CD14-positive monocyte (primary cell): ENCODE data around the gene ATF1. TPM values are rescaled to one million over a fixed set of nuclear protein-coding genes. Genes with fewer than 3 reads are reported as not detected.

ENCODE experiments used
- DNase-seq, 3 donors: peaks; one replicate each; pipeline ENCODE4 v3.0.0-alpha.2; 2011 to 2022
- H2AFZ ChIP-seq: 2 replicates; pipeline ENCODE4 v1.6.0; 2012; ENCODE audit warnings: mild to moderate bottlenecking, low read depth, low read length, inconsistent platforms; ENCODE audit not compliant: insufficient read depth, poor library complexity, severe bottlenecking
- H3K27ac ChIP-seq, 2 donors: 1 replicate in 1 of 2; 2 replicates in 1 of 2; pipeline ENCODE4 v1.5.1; 2012 to 2013; ENCODE audit warnings: low read length in 2 of 2, control low read depth in 1 of 2, inconsistent platforms in 1 of 2, low read depth in 1 of 2, mild to moderate bottlenecking in 1 of 2
- H3K27me3 ChIP-seq, 2 donors: one replicate each; pipeline versions ENCODE4 v1.6.0 to v1.6.1; 2011 to 2013; ENCODE audit warnings: low read length in 2 of 2; ENCODE audit not compliant: control insufficient read depth in 2 of 2, insufficient read depth in 2 of 2
- H3K36me3 ChIP-seq, 2 donors: replicated peaks in 1 of 2; 1 replicate in 1 of 2; 2 replicates in 1 of 2; pipeline versions ENCODE4 v1.5.1 to v1.6.1; 2012 to 2013; ENCODE audit warnings: low read length in 2 of 2, control low read depth in 1 of 2, inconsistent platforms in 1 of 2, mild to moderate bottlenecking in 1 of 2; ENCODE audit not compliant: insufficient read depth in 2 of 2, control insufficient read depth in 1 of 2
- H3K4me1 ChIP-seq, 2 donors: 1 replicate in 1 of 2; 2 replicates in 1 of 2; pipeline versions ENCODE4 v1.5.1 to v1.6.1; 2012 to 2013; ENCODE audit warnings: low read length in 2 of 2, control low read depth in 1 of 2, inconsistent platforms in 1 of 2, mild to moderate bottlenecking in 1 of 2, moderate library complexity in 1 of 2; ENCODE audit not compliant: insufficient read depth in 2 of 2, control insufficient read depth in 1 of 2
- H3K4me2 ChIP-seq: replicated peaks from 2 replicates; pipeline ENCODE3; 2012; ENCODE audit warnings: low read length, moderate library complexity, mild to moderate bottlenecking; ENCODE audit not compliant: poor library complexity, severe bottlenecking; ENCODE audit errors: extremely low read depth
- H3K4me3 ChIP-seq, 3 experiments: fragments of 200-600 bp in 1 of 3; sonication (generic) in 1 of 3; replicated peaks in 1 of 3; 1 replicate in 2 of 3; 2 replicates in 1 of 3; pipeline ENCODE4 v1.5.1; 2011 to 2013; ENCODE audit warnings: low read length in 3 of 3, mild to moderate bottlenecking in 3 of 3, control low read depth in 2 of 3, low read depth in 2 of 3, inconsistent platforms in 1 of 3, moderate library complexity in 1 of 3
- H3K79me2 ChIP-seq: 2 replicates; pipeline ENCODE4 v1.6.0; 2012; ENCODE audit warnings: mild to moderate bottlenecking, control low read depth, inconsistent platforms, low read length, moderate library complexity; ENCODE audit not compliant: insufficient read depth
- H3K9ac ChIP-seq: 2 replicates; pipeline ENCODE4 v1.6.0; 2017; ENCODE audit warnings: low read length, mild to moderate bottlenecking; ENCODE audit not compliant: insufficient read depth, poor library complexity, severe bottlenecking
- H3K9me3 ChIP-seq, 2 donors: replicated peaks in 1 of 2; 1 replicate in 1 of 2; 2 replicates in 1 of 2; pipeline versions ENCODE4 v1.5.1 to v1.6.1; 2012 to 2013; ENCODE audit warnings: low read length in 2 of 2, control low read depth in 1 of 2; ENCODE audit not compliant: control insufficient read depth in 1 of 2, insufficient read depth in 1 of 2
- H4K20me1 ChIP-seq: 2 replicates; pipeline ENCODE4 v1.6.0; 2012; ENCODE audit warnings: mild to moderate bottlenecking, low read length, control low read depth, moderate library complexity; ENCODE audit not compliant: insufficient read depth
- H3K27ac Mint-ChIP-seq, 7 donors: one replicate each; pipeline ENCODE4 v1.8.0; 2020; ENCODE audit warnings: mild to moderate bottlenecking in 7 of 7, mixed read lengths in 7 of 7, moderate library complexity in 6 of 7, inconsistent platforms in 2 of 7
- H3K27me3 Mint-ChIP-seq, 3 donors: one replicate each; pipeline ENCODE4 v1.8.0; 2021 to 2022; ENCODE audit warnings: low read depth in 3 of 3, mild to moderate bottlenecking in 3 of 3, mixed read lengths in 3 of 3, moderate library complexity in 3 of 3, inconsistent platforms in 1 of 3
- H3K36me3 Mint-ChIP-seq, 2 donors: one replicate each; pipeline ENCODE4 v1.8.0; 2020; ENCODE audit warnings: mixed read lengths in 2 of 2, inconsistent platforms in 1 of 2, mild to moderate bottlenecking in 1 of 2
- H3K4me1 Mint-ChIP-seq: one replicate; pipeline ENCODE4 v1.8.0; 2020; ENCODE audit warnings: mild to moderate bottlenecking, mixed read lengths
- H3K4me3 Mint-ChIP-seq, 2 donors: one replicate each; pipeline ENCODE4 v1.8.0; 2020; ENCODE audit warnings: mild to moderate bottlenecking in 2 of 2, mixed read lengths in 2 of 2, moderate library complexity in 1 of 2
- H3K9me3 Mint-ChIP-seq, 7 donors: one replicate each; pipeline ENCODE4 v1.8.0; 2020 to 2022; ENCODE audit warnings: mixed read lengths in 7 of 7, mild to moderate bottlenecking in 6 of 7, moderate library complexity in 6 of 7, inconsistent platforms in 2 of 7
- WGBS: methylation state at CpG from one replicate; pipeline ENCODE4 v1.1.5; 2013; ENCODE audit warnings: missing lambda C conversion rate; ENCODE audit not compliant: insufficient coverage; 5-methylcytosine and 5-hydroxymethylcytosine counted together
- intact Hi-C, 2 donors: fragments of 100-400 bp; cut with micrococcal nuclease; formaldehyde crosslinking; loops; one replicate each; pipeline versions ENCODE4 v1.15.0 to v1.15.1; 2023
- polyA plus RNA-seq, 3 donors: library from polyadenylated mRNA; depleted of rRNA in 1 of 3; unstranded in 2 of 3; stranded (reverse) in 1 of 3; fragments of 300-500 nt in 2 of 3; fragments of >200 nt in 1 of 3; fragmentation: Illumina TruSeq in 2 of 3; gene quantifications; 1 replicate in 2 of 3; 2 replicates in 1 of 3; pipeline ENCODE4 v1.2.3, GENCODE V29; 2012 to 2021
- TF ChIP-seq, protein P1 (sequence below): fragments of 200-600 bp; IDR thresholded peaks from one replicate; pipeline ENCODE4 v1.8.0; 2022; ENCODE audit warnings: antibody characterized with exemption, mild to moderate bottlenecking

Gene ATF1
- polyA plus RNA-seq, 3 donors = 12.6 to 21.9 (median 21.5) TPM

- WGBS = 83% methylated on average over 1 of the region's 2 CpGs
- no peak overlapping the region for H3K27ac Mint-ChIP-seq
- Histone ChIP-seq H3K9ac (no peak overlapping the region), H3K27ac (no peak overlapping the region), H3K36me3 (peaks cover 18 to 52% of the 10 kb centered on the region in 2 donors), H3K4me2 (no peak overlapping the region), H3K9me3 (no peaks in the 10 kb centered on the region), H3K79me2 (peaks cover 49% of the 10 kb centered on the region), H3K4me3 (no peak overlapping the region), H4K20me1 (peaks cover 39% of the 10 kb centered on the region), H3K27me3 (no peaks in the 10 kb centered on the region), H2AFZ (no peak overlapping the region), H3K4me1 (no peaks in the 10 kb centered on the region)
- peaks cover 41 to 63% of the 10 kb centered on the region in 2 donors for H3K36me3 Mint-ChIP-seq
- TF ChIP-seq, protein P1, sequence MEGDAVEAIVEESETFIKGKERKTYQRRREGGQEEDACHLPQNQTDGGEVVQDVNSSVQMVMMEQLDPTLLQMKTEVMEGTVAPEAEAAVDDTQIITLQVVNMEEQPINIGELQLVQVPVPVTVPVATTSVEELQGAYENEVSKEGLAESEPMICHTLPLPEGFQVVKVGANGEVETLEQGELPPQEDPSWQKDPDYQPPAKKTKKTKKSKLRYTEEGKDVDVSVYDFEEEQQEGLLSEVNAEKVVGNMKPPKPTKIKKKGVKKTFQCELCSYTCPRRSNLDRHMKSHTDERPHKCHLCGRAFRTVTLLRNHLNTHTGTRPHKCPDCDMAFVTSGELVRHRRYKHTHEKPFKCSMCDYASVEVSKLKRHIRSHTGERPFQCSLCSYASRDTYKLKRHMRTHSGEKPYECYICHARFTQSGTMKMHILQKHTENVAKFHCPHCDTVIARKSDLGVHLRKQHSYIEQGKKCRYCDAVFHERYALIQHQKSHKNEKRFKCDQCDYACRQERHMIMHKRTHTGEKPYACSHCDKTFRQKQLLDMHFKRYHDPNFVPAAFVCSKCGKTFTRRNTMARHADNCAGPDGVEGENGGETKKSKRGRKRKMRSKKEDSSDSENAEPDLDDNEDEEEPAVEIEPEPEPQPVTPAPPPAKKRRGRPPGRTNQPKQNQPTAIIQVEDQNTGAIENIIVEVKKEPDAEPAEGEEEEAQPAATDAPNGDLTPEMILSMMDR = no peak
- peaks cover 0 to 6% (median 3%) of the 10 kb centered on the region in 7 donors for H3K9me3 Mint-ChIP-seq
- H3K4me3 Mint-ChIP-seq = no peak overlapping the region
- no peak for DNase-seq
- intact Hi-C loops = no loop called here
- no peaks in the 10 kb centered on the region for H3K27me3 Mint-ChIP-seq
- peaks cover 18% of the 10 kb centered on the region for H3K4me1 Mint-ChIP-seq
Measured at GRCh38 chr12:50787618-50788017, 23.7 kb downstream of the ATF1 start.

DNA sequence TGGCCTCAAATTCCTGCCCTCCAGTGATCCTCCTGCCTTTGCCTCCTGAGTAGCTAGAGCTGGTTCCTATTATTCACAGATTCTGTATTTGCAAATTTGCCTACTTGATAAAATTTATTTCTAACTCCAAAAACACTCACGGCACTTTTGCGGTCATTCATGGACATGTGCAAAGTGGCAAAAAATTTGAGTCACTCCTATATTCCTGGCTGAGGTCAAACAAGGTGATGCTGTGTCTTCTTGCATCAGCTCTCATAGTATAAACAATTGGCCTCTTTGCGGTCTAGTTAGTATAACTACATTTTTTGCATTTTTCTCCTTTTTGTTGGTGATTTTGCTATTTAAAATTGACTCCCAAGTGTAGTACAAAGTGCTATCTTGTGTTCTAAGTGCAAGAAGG, 24.7 kb downstream of the ATF1 start:
- WGBS = 100% methylated on average over 2 of the region's 3 CpGs
- intact Hi-C loops = no loop called here
- no peak overlapping the region for H3K27ac Mint-ChIP-seq

More for the DNA sequence above, 24.7 kb downstream of the ATF1 start:
- no peak overlapping the region for H3K9ac ChIP-seq
- no peaks in the 10 kb centered on the region for H3K27me3 ChIP-seq
- H2AFZ ChIP-seq = no peak overlapping the region
- no peak overlapping the region for H3K4me3 Mint-ChIP-seq
- TF ChIP-seq, protein P1 = no peak
- H3K9me3 ChIP-seq = no peaks in the 10 kb centered on the region
- H3K79me2 ChIP-seq = peaks cover 53% of the 10 kb centered on the region
- H3K27ac ChIP-seq = no peak overlapping the region
- no peaks in the 10 kb centered on the region for H3K27me3 Mint-ChIP-seq
- H3K9me3 Mint-ChIP-seq = peaks cover 0 to 6% (median 3%) of the 10 kb centered on the region in 7 donors
- peaks cover 39% of the 10 kb centered on the region for H4K20me1 ChIP-seq
- H3K4me1 ChIP-seq = no peaks in the 10 kb centered on the region
- peaks cover 41 to 57% of the 10 kb centered on the region in 2 donors for H3K36me3 Mint-ChIP-seq
- H3K4me3 ChIP-seq = no peak overlapping the region
- no peak overlapping the region for H3K4me2 ChIP-seq
- peaks cover 18% of the 10 kb centered on the region for H3K4me1 Mint-ChIP-seq
- H3K36me3 ChIP-seq = peaks cover 15 to 44% of the 10 kb centered on the region in 2 donors
- DNase-seq = no peak
